K562 (cell line): ENCODE measurements around the gene SNAI1. TPM values are rescaled to one million over a fixed set of nuclear protein-coding genes. Genes with fewer than 3 reads are reported as not detected.

Experiments used
- C11orf30 ChIP-seq: fragments of 450-650 bp; IDR thresholded peaks from 2 replicates; pipeline ENCODE4 v1.6.1; 2016; ENCODE audit warnings: low read depth, mild to moderate bottlenecking
- ETS2 ChIP-seq: IDR thresholded peaks from 2 replicates; pipeline ENCODE4 v1.6.1; 2016; ENCODE audit warnings: borderline replicate concordance, missing genetic modification characterization, mild to moderate bottlenecking, moderate library complexity, missing compliant biosample characterization; ENCODE audit not compliant: poor library complexity, severe bottlenecking
- HEY1 ChIP-seq: fragments of 250-450 bp; sonication (Bioruptor Pico); IDR thresholded peaks from 2 replicates; pipeline ENCODE4 v1.5.0; 2020; ENCODE audit warnings: mild to moderate bottlenecking, moderate library complexity, borderline replicate concordance
- HIVEP1 ChIP-seq: fragments of 250-450 bp; sonication (Bioruptor Pico); IDR thresholded peaks from 2 replicates; pipeline ENCODE4 v1.4.0; 2020; ENCODE audit warnings: mild to moderate bottlenecking
- L3MBTL2 ChIP-seq: fragments of 450-650 bp; IDR thresholded peaks from 2 replicates; pipeline ENCODE4 v1.6.1; 2016; ENCODE audit warnings: mild to moderate bottlenecking, moderate library complexity
- MTA3 ChIP-seq: fragments of 450-650 bp; formaldehyde crosslinking; IDR thresholded peaks from 2 replicates; pipeline ENCODE4 v1.6.1; 2017; ENCODE audit warnings: mild to moderate bottlenecking, borderline replicate concordance
- SAFB2 ChIP-seq: fragments of 200-400 bp; formaldehyde crosslinking; IDR thresholded peaks from 2 replicates; pipeline ENCODE4 v1.6.1; 2018; ENCODE audit warnings: borderline replicate concordance, low read length, low read depth, moderate library complexity; ENCODE audit not compliant: severe bottlenecking
- SMARCE1 ChIP-seq: fragments of 450-650 bp; IDR thresholded peaks from 2 replicates; pipeline ENCODE4 v1.7.1; 2016; ENCODE audit warnings: mild to moderate bottlenecking
- SRSF1 ChIP-seq: fragments of 200-400 bp; formaldehyde crosslinking; IDR thresholded peaks from 2 replicates; pipeline ENCODE4 v1.6.1; 2017; ENCODE audit warnings: mild to moderate bottlenecking, low read depth, low read length, moderate library complexity
- STAT5B ChIP-seq: fragments of 250-450 bp; sonication (Bioruptor Pico); IDR thresholded peaks from 2 replicates; pipeline ENCODE4 v1.8.0; 2021; ENCODE audit warnings: mild to moderate bottlenecking, inconsistent platforms
- TAF7 ChIP-seq: fragments of 450-650 bp; IDR thresholded peaks from 2 replicates; pipeline ENCODE4 v1.6.1; 2016; ENCODE audit warnings: missing genetic modification characterization, missing compliant biosample characterization
- TBL1XR1 ChIP-seq, 2 experiments: IDR thresholded peaks; 2 replicates each; pipeline ENCODE4 v1.6.1; 2012; ENCODE audit warnings: improper control_type of control experiment in 2 of 2, low read length in 2 of 2, mild to moderate bottlenecking in 1 of 2
- ZNF146 ChIP-seq: IDR thresholded peaks from one replicate; pipeline ENCODE4 v1.6.1; 2018; ENCODE audit warnings: missing compliant biosample characterization; ENCODE audit not compliant: unreplicated experiment
- polyA plus RNA-seq, 8 experiments: library from polyadenylated mRNA; depleted of rRNA in 4 of 8; stranded (reverse) in 5 of 8; unstranded in 3 of 8; fragments of >200 nt; fragmentation: Nextera tagmentation in 2 of 8; fragmentation: Illumina TruSeq in 1 of 8; extraction: Ambion mirVana in 2 of 8; extraction: Trizol in 1 of 8; gene quantifications; 2 replicates each; pipeline versions ENCODE4 v1.2.1 to v1.2.3, GENCODE V29; 2011 to 2014; ENCODE audit warnings: inconsistent platforms in 1 of 8, missing spikeins in 1 of 8
- total RNA-seq, 7 experiments: library from RNA; depleted of rRNA in 6 of 7; stranded (reverse); fragments of >200 nt in 6 of 7; fragmentation: Illumina TruSeq in 2 of 7; extraction: Trizol in 2 of 7; gene quantifications; 2 replicates each; pipeline versions ENCODE4 v1.2.1 to v1.2.3, GENCODE V29; 2011 to 2021; ENCODE audit warnings: low replicate concordance in 1 of 7
- TF ChIP-seq, protein P1 (sequence below): sonication (generic); formaldehyde crosslinking; IDR thresholded peaks from 2 replicates; pipeline ENCODE4 v1.9.0; 2022; ENCODE audit warnings: mild to moderate bottlenecking, missing genetic modification reagents
- TF ChIP-seq, protein P2 (sequence below): sonication (generic); formaldehyde crosslinking; IDR thresholded peaks from 2 replicates; pipeline ENCODE4 v1.8.0; 2022; ENCODE audit warnings: missing genetic modification reagents, mild to moderate bottlenecking, moderate library complexity, borderline replicate concordance
- TF ChIP-seq, protein P3 (sequence below): sonication (generic); formaldehyde crosslinking; IDR thresholded peaks from 2 replicates; pipeline ENCODE4 v1.8.0; 2022; ENCODE audit warnings: mild to moderate bottlenecking, missing genetic modification reagents
- TF ChIP-seq, protein P4 (sequence below): fragments of 450-650 bp; IDR thresholded peaks from 2 replicates; pipeline ENCODE4 v1.6.1; 2017; ENCODE audit warnings: mild to moderate bottlenecking, moderate library complexity
- TF ChIP-seq, protein P5 (sequence below): fragments of 200-400 bp; formaldehyde crosslinking; IDR thresholded peaks from 2 replicates; pipeline ENCODE4 v1.6.1; 2017; ENCODE audit warnings: mild to moderate bottlenecking, low read depth, low read length, moderate library complexity

The SNAI1 gene
- total and polyA plus RNA-seq, 9 of the 15 experiments (the other 6 are each of a cell fraction or from before 2014, with no cell fraction given), result 0.32 to 11.6 (median 2.0) TPM

DNA sequence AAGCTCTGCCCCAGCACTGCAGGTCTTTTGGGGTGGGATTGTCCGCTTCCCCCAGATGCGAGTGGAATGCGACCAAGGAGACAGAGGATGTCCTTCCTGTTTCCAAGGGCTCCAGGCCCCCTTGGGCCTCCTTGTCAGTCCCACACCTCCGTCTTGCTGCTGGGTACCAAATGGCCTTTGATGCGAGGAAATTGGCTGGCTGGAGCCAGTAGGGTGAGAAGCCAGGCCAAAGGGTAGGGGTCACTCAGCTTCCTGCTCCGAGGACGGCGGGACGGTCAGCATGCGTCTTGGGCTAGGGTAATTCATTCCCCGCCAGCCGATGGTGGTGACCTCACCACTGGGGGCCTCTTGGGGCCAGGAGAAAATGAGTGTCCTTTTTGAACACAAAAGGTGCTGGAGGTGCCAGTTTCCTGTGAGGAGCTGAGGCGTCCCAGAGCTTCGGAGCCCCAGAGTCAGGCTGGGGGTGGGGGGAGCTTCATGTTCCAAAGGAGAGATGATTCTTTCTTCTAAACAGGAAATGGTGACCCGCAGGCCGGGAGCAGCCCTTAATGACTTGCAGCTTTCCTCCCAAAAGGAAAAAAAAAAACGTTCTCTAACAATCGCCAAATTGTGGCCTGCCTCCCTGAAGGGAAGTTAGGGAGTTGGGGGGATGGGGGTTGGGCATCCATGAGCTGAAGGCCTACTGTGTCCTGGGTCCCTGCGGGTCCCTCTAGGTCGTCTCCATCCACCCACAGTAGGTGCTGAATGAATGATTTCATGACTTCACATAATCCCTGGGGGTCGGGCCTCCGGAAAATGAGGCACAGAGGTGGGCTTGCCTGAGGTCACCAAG, 6.7 kb downstream of the SNAI1 start (continued):
- no peak for TF ChIP-seq SRSF1
- TF ChIP-seq, protein P1, sequence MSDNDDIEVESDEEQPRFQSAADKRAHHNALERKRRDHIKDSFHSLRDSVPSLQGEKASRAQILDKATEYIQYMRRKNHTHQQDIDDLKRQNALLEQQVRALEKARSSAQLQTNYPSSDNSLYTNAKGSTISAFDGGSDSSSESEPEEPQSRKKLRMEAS (CRISPR knock-in tag), result peak; percentile 73
- no peak for TF ChIP-seq ETS2 (tag)
- no peak for TF ChIP-seq MTA3
- TF ChIP-seq SMARCE1, result no peak; the same call in 1 of the 2 replicates
- TF ChIP-seq, protein P2, sequence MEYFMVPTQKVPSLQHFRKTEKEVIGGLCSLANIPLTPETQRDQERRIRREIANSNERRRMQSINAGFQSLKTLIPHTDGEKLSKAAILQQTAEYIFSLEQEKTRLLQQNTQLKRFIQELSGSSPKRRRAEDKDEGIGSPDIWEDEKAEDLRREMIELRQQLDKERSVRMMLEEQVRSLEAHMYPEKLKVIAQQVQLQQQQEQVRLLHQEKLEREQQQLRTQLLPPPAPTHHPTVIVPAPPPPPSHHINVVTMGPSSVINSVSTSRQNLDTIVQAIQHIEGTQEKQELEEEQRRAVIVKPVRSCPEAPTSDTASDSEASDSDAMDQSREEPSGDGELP, result no peak
- TF ChIP-seq TAF7 (tag), result no peak
- TF ChIP-seq, protein P3, sequence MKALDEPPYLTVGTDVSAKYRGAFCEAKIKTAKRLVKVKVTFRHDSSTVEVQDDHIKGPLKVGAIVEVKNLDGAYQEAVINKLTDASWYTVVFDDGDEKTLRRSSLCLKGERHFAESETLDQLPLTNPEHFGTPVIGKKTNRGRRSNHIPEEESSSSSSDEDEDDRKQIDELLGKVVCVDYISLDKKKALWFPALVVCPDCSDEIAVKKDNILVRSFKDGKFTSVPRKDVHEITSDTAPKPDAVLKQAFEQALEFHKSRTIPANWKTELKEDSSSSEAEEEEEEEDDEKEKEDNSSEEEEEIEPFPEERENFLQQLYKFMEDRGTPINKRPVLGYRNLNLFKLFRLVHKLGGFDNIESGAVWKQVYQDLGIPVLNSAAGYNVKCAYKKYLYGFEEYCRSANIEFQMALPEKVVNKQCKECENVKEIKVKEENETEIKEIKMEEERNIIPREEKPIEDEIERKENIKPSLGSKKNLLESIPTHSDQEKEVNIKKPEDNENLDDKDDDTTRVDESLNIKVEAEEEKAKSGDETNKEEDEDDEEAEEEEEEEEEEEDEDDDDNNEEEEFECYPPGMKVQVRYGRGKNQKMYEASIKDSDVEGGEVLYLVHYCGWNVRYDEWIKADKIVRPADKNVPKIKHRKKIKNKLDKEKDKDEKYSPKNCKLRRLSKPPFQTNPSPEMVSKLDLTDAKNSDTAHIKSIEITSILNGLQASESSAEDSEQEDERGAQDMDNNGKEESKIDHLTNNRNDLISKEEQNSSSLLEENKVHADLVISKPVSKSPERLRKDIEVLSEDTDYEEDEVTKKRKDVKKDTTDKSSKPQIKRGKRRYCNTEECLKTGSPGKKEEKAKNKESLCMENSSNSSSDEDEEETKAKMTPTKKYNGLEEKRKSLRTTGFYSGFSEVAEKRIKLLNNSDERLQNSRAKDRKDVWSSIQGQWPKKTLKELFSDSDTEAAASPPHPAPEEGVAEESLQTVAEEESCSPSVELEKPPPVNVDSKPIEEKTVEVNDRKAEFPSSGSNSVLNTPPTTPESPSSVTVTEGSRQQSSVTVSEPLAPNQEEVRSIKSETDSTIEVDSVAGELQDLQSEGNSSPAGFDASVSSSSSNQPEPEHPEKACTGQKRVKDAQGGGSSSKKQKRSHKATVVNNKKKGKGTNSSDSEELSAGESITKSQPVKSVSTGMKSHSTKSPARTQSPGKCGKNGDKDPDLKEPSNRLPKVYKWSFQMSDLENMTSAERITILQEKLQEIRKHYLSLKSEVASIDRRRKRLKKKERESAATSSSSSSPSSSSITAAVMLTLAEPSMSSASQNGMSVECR, result no peak; the same call in 1 of the 2 replicates
- TF ChIP-seq C11orf30, result peak; percentile 51
- no peak for TF ChIP-seq HIVEP1
- no peak for TF ChIP-seq HEY1
- no peak for TF ChIP-seq SAFB2
- TF ChIP-seq TBL1XR1 (IDR thresholded peaks at IDR 0.05; ENCODE audit: low read length in 2 of 2), result no peak
- TF ChIP-seq, protein P4, sequence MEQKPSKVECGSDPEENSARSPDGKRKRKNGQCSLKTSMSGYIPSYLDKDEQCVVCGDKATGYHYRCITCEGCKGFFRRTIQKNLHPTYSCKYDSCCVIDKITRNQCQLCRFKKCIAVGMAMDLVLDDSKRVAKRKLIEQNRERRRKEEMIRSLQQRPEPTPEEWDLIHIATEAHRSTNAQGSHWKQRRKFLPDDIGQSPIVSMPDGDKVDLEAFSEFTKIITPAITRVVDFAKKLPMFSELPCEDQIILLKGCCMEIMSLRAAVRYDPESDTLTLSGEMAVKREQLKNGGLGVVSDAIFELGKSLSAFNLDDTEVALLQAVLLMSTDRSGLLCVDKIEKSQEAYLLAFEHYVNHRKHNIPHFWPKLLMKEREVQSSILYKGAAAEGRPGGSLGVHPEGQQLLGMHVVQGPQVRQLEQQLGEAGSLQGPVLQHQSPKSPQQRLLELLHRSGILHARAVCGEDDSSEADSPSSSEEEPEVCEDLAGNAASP, result no peak
- TF ChIP-seq ZNF146, result no peak
- TF ChIP-seq, protein P5, sequence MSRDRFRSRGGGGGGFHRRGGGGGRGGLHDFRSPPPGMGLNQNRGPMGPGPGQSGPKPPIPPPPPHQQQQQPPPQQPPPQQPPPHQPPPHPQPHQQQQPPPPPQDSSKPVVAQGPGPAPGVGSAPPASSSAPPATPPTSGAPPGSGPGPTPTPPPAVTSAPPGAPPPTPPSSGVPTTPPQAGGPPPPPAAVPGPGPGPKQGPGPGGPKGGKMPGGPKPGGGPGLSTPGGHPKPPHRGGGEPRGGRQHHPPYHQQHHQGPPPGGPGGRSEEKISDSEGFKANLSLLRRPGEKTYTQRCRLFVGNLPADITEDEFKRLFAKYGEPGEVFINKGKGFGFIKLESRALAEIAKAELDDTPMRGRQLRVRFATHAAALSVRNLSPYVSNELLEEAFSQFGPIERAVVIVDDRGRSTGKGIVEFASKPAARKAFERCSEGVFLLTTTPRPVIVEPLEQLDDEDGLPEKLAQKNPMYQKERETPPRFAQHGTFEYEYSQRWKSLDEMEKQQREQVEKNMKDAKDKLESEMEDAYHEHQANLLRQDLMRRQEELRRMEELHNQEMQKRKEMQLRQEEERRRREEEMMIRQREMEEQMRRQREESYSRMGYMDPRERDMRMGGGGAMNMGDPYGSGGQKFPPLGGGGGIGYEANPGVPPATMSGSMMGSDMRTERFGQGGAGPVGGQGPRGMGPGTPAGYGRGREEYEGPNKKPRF, result no peak
- TF ChIP-seq STAT5B (CRISPR knock-in tag), result no peak
- TF ChIP-seq L3MBTL2, result peak; percentile 68
